GM21619 (cell line): ENCODE data around the gene RGS7.
"Not testable (repeated sequence)": the region's sequence is repeated elsewhere in the genome, so short reads cannot be mapped to it uniquely, and the experiment has no call there.

ENCODE experiments used
- ATAC-seq: cut with Tn5 transposase; IDR thresholded peaks from one replicate; pipeline ENCODE4 v1.9.1; 2021; ENCODE audit not compliant: unreplicated experiment

Gene RGS7

DNA sequence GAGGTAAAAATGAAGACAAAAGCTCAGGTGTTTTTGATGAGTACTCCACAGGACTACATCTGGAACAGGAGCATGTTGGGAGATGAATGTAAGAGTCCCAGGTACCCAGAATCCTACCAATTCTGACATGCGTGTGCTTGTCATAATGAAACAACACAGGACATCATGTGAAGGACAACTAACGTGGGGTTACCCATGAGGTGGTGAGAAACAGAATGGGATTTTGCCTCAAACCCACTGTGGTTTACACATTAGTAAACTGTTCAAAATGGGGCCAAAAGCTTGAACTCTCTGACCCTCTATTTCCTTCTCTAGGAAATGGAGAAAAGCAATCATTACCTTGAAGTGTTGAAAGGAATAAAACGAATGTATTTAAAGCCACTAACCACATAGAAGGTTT is 266.2 kb downstream of the RGS7 start:
- ATAC-seq = no peak

DNA sequence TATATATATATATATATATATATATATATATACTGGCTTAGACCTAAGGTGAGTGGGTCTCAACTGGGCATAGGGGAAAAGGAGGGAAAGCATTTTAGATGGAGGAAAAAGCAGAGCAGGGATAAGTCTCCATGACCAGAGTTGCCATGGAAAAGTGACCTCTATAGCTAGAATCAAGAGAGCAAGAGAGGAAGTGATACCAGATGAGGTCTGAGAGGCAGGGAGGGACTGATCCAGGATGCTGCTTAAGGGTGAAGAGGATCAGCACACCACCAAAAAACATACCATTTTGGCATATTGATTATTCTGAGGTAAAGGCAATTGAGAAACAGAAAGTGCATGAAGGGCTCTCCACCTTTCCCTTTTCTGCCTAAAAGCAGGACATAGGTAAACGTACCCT is 267.9 kb downstream of the RGS7 start:
- not testable (repeated sequence) for ATAC-seq

DNA sequence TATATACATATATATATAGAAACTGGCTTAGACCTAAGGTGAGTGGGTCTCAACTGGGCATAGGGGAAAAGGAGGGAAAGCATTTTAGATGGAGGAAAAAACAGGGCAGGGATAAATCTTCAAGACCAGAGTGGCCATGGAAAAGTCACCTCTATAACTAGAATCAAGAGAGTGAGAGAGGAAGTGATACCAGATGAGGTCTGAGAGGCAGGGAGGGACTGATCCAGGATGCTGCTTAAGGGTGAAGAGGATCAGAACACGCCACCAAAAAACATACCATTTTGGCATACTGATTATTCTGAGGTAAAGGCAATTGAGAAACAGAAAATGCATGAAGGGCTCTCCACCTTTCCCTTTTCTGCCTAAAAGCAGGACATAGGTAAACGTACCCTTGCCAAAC is 268.9 kb downstream of the RGS7 start:
- not testable (repeated sequence) for ATAC-seq

DNA sequence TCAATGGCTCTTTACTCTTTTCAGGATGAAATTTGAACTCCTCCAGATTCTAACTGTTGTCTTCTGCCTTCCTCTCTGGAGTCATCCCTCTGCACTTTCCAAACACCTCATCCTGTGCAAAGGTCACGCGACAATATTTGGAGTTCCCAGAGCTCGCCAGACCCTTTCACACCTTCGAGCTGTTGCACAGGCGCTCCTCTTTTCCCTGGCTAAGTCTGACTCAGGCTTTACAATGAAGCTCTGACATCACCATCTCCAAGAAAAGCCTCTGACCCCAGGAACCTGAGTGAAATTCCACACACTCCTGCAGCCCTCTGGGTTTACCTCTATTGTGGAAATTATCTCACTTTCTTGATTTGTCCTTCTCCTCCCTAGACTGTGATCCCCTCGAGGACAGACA is 270.3 kb downstream of the RGS7 start:
- ATAC-seq = no peak

DNA sequence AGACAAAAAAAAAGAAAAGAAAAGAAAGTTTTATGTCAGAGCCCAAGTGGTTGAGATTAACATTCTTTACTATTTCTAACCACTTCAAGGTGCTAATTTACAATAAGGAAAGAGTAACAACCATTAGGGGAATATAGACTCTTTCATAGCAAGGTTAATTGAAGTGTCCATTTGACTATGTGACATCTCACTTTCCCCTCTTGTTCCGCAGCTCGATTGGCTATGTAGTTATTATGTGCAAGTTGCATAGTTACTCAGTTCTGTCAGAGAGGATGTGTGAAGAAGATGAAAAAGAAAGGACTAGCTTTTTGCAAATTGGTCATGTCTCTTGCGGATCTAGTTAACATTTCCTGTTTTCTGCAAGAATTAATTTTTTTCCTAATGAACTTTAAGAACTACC is 273.7 kb downstream of the RGS7 start:
- no peak for ATAC-seq

DNA sequence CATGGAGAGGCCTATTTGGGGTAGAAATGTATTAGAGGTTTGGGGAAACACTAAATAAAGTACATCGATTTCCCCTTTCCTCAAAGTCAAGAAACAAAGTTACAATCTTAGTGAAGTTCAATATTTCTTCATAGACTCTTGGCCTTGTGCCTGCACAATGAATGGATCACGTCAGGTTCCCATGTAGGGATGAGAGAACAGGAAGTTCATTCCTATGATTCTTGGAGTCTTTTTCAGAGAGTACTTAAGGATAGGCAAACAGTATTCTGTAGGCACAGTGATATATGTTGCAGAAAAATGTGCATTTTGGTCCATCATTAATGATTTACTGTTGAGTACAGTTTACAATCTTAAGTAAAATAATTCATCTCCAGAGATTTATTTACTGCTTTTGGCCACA is 275.5 kb downstream of the RGS7 start:
- ATAC-seq = no peak

DNA sequence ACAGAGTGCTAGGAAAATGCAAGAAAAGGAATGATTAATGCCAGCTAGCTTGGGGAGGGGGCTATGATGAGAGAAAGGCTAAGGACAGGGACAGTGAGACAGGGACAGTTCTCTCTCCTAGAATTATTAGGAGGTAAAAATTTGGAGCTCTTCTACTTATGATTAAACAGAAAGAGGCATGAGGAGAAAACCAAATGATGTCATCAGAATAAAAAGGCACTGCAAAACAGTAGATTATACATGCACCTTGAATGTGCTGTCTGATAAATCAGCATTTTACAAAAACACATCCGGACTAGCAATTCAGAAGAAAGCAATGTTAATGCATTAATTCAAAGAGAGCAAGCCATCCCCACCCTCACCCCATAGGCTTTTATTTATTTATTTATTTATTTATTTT is 277.5 kb downstream of the RGS7 start:
- ATAC-seq = no peak

DNA sequence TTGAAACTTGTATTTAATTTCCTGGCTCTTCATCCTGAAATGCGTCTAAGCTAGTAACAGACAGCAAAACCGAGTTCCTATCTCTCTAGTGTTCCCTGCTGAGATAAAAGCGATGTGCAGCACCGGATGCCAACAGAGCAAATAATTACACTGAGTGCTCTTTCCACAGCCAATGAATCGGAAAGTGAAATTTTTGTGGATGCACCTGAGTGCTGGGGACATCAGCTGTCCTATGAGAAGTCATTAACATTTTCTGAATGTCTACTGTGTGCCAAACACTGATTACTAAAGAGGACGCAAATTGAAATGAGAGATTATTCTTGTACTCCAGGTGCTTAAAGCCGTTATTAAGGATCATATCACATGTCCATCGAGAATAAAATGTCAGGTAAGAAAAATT is 278.0 kb downstream of the RGS7 start:
- ATAC-seq = no peak

DNA sequence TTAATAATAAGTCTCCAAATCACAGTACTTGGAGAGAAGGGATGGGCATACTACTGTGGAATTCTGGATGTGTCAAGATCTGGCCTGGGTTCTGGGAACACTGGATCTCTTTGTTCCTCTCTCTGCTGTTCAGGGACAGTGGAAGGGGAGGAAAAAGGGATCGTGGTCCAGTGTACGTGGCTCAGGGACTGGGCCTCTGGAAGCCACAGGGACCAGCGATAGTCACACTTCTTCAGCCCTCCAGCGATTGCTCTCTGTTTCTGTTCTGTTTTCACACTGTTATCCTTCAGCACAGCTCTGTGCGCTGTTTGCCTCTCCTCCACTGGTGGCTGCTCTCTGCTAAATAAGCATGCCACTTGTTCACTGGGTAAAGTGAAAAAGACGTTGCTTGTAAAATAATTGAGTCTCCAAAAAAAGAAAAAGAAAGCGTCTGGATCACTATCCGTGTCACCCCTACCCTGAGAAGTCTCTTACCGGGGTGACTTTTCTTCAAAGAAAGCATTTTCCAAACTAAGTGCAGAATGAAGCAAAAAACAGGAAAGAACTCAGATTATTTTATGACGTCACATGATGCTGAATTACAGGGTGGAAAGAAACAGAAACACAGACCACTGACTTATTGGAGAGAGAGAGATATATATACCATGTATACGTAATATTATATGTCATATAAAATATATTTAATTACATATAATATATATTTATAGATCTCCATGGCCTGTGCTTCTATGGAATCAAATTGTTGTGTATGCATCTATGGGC is 279.4 kb downstream of the RGS7 start:
- no peak for ATAC-seq

DNA sequence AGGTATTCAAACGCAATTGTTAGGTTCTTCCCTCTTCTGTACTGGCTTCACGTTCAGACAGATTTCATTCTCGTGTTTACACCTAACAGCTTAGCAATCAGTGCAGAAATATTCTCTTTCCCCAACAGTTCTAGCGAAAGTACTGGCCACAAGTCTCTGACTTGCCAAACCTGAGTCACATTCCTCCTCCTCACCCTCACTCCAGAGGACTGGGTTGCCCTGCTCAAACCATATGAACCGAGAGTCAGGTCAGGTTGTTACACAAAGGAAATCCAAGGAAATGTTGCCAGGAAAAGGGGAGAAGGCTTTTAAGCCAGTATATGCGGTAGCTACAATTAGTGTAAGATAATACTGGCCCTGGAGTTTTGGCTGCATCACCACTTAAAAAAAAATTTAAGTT is 282.5 kb downstream of the RGS7 start:
- ATAC-seq = no peak

DNA sequence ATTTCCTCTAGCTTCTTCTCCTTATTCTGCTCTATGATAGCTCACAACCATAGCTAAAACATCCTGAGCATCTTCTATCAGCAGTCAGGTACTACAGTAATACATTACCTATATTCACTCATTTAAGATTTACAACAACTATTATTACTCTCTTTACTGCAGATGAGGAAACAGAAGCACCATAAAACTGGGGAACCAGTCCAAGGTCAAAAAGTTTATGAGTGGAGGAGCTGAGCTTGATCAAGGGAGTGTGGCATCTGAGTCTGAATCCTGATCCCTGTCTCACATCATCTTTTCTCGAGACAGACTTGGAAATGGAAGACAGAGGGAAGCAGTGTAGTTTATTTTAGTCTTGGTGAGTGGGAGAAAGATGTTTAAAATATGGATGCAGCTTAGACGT is 288.6 kb downstream of the RGS7 start:
- ATAC-seq = no peak

DNA sequence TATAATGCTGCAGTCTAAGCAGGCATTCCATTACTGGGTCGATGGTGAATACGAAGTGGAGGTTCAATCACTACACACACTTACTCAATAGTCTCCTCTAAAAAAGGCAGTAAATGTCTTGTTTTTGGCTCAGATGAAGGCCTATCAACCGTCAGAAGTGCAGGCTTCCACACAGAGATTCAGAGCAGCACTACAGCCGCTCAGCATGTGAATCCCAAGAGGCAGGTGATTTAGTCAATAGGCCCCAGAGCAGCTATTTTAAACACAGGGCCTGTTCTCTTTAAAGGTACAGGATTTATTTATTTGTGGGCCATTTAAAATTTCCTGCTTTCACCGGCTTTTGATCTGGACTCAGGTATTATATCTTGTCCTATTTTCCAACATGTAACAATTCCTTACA is 293.7 kb downstream of the RGS7 start:
- ATAC-seq = no peak

DNA sequence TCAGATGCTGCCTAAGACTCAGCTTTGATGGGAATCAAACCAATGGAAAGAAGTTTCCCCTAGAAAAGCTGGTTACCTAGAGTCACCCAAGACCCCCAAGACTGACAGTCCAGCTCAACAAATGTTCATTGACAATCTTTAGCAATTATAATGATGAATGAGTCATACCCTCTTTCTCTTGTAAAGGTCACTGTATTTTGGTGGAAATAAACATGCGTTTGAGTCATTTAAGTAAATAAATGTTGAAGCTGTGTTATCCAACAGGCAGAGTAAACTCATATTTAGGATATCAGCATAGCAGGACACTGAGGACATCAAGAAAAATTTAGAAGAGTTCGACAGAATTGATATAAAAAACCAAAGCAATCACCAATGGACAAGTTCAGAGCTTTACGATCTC is 295.9 kb downstream of the RGS7 start:
- no peak for ATAC-seq

DNA sequence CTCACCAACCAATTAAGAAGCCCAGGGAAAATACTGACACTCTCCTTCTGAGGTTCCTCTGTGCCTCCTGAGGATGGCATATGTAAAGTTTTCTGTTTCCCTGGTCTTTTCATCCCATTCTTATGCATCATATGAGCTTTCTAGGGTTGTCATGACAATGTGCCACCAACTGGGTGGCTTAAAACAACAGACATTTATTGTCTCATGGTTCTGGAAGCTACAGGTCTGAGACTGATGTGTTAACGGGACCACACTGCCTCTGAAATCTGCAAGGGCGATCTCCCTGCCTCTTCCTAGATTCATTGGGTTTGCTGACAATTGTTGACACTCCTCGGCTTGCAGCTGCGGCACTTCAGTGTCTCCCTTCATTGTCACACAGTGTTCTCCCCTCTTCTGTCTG is 308.4 kb downstream of the RGS7 start:
- ATAC-seq = no peak

DNA sequence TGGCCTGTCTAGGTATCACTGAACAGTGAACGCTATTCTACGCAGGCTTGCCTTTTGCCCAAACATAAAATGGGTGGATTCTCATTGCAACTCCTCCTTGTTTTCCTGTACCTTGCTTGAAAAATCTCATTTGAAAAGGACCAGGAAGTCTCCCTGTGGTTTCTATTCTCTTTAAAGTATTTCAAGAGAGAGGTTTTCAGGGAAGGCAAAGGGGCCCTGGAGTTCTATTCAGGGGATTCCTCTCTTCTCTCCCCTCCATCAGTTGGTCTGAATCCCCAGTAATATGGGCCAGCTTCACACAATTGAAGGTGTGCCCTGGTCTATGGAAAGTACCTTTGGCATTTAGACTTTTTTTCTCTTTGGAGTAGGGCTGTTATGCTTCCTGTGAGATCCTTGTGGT is 311.3 kb downstream of the RGS7 start:
- ATAC-seq = no peak

DNA sequence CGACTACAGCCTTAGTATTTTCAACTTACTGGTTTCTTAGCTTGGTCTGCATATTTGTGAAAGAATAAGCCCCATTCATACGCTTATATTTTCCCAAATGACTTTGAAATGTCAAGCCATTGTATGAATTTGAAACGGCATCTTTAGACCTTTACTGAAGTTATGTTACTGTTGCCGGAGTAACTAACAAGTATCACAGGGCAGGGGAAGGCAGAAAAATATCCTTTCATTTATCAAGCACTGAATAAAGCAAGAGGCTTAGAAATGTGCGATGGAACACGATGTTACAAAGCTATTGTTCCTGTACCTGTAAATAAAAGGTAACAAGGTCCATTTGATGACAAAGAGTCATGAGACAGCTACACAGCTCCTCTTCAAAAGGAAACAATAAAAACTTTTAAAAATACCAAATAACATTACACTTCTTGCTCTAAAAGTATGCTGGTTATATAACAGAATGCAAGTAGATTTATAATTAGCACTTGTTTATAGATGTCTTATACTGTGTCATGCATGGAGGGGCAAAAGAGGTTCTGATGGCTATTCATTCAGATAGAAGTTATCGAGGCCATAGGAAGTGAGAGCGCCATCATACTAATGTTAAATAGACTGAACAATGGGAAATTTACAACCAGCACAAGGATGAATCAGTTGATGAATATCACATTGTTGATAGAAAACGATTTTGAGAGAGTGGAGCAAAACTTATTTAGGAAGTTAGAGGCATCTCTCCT is 322.6 kb downstream of the RGS7 start:
- ATAC-seq = no peak

DNA sequence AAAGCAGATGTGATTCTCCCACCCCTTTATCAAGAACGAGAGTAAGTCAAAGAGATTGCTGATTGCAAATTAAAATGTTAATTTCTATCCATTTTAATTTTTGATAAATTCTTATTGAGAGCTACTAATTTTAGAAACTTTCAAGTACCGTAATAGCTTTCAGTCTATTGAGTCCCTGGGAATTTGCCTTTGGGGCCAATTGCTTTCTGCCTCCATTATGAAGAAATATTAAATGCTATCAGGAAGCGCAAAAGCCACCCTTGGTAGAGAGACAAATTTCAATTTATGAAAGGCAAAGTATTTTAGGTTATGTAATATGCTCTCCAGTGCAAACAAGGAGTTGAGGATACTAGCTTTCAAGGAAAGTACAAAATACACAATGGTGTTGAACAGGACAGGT is 332.2 kb downstream of the RGS7 start:
- no peak for ATAC-seq

DNA sequence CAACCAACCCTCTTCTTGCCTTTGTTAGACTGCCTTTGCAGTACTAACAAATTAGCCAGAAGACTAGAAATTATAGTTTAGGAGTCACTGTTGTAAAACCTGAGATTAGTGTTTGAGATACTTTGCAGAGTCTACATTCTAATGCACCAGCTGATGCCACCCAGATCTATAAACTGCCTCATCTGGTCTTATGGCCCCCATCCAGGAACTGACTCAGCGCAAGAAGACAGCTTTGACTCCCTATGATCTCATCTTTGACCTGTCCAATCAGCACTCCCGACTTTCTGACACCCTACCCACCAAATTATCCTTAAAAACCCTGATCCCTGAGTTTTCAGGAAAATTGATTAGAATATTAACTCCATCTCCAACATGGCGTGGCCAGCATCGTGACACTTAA is 334.6 kb downstream of the RGS7 start:
- ATAC-seq = no peak

DNA sequence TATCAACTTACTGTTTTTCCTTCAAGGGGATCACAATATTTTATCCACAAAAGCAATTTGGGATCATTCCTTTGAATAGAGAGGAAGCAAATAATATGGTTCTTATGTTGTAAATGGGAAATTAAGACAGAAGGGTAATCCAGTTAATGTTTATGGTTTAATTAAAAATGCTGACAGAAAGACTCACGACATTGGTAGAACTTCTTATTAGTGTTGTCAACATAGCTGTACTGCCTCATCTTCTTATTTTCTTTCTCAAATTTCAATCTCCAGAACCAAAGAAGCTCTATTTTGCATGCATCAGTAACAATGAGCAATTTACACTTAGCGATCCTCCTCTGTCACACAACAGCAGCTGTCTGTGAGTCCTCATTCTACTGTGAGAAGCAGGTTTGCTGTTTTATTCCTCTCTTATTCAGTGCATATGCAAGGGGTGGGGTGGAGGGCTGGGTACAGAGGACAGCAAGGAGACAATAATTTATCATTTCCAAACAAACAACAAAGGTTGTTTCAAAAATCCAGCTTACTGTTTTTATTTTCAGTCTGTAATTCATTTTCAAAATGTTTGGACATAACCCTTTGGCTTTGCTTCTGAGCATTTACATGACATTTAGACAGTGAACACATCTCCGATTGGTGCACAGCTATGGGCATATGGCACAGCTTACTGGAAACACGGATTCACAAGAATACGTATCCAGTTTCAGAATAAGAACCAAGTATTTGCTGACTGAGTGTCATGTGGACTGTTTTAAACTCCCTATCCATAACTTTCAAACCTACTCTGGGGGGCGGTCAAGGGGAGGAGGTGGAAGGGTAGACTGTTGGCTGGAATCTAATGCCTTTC is 335.9 kb downstream of the RGS7 start:
- ATAC-seq = no peak

DNA sequence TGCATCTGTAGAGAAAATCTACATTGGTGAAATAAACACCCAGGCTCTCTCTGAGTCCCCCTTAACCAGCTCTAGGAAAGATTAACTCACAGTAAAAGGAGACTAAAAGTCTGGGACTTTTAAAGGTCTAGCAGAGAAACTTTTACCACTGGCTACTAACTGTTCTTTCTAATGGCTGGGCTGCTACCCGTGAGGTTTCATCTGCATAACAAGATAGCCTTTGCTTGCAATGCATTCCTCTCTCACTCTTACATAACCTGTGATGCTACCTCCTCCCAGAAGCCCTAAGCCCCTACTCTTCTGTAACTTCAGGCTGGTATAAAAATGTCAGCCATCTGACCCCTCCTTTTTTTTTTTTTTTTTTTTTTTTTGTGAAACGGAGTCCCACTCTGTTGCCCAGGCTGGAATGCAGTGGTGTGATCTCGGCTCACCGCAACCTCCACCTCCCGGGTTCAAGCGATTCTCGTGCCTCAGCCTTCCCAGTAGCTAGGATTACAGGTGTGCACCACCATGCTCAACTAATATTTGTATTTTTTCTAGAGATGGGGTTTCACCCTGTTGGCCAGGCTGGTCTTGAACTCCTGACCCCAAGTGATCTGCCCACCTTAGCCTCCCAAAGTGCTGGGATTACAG is 344.2 kb downstream of the RGS7 start:
- ATAC-seq = no peak

DNA sequence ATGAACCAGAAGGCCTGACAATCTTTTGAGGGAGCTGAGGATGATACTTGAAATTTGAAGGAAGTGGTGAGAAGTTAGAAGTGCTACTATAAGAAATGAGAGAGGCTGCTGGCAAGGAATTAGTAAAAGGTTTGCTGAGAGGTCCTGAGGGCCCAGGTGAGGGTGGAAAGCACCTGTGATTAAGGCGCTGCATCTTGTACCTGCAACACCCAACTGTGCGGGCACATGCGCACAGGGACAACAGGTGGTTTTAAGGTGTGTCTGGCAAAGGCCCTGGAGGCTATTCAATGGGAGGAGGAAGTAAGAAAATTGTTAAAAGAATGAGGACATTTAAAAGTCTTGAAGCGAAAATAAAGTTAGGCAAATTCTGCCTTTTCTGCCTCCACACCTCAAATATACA is 349.3 kb downstream of the RGS7 start:
- no peak for ATAC-seq
